ENCODE data around the gene VAX1. TPM values are rescaled to one million over a fixed set of nuclear protein-coding genes. Genes with fewer than 3 reads are reported as not detected.
A peak's percentile ranks its signal among the peaks of the same experiment; 100 is the strongest.

The VAX1 gene
- total and polyA plus RNA-seq, 2 donors (not counting 3 experiments of a cell fraction or from before 2014, with no cell fraction given): not detected

DNA sequence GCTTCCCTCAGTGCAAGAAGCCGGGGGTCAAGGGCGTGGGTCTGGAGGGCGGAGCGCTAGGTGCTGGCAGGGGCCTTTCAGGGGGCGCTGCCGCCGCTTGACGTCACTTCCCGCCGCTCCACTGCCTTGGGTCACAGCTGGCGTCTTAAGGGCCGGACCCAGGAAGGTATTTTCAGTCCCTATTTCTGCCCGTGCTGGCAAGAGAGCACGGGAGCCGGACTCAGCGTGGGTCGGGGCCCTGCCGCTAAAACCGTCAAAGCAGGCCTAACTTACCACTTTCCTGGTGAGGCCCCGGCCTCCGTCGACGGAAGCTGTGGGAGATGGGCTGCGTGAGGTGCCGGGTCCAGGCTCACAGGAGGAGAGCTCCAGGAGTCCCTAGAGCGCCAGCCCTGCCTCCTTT lies 12.0 kb downstream of the VAX1 start:
- Histone ChIP-seq H3K27ac (ENCODE audit: insufficient read depth, low read depth, low read length) (no peak overlapping the region), H3K27me3 (ENCODE audit: control insufficient read depth in 2 of 2, insufficient read depth in 2 of 2, low read length in 2 of 2) (peaks cover 26 to 27% of the 10 kb centered on the region in 2 experiments), H3K9ac (replicated peaks; ENCODE audit: extremely low read depth, insufficient read depth, low read length) (no peak overlapping the region), H3K79me2 (ENCODE audit: control insufficient read depth, insufficient read depth, low read length) (no peaks in the 10 kb centered on the region), H3K9me1 (replicated peaks; ENCODE audit: control insufficient read depth, extremely low read depth, insufficient read depth, low read length) (no peaks in the 10 kb centered on the region), H3K4me2 (ENCODE audit: insufficient read depth, low read length) (no peak overlapping the region), H3K36me3 (ENCODE audit: control insufficient read depth in 2 of 2, extremely low read depth in 1 of 2, insufficient read depth in 2 of 2, low read length in 2 of 2) (no peaks in the 10 kb centered on the region), H2AFZ (ENCODE audit: low read depth, low read length) (no peak overlapping the region), H3K9me3 (replicated peaks; ENCODE audit: control insufficient read depth, insufficient read depth, low read length) (no peaks in the 10 kb centered on the region), H4K20me1 (replicated peaks; ENCODE audit: control insufficient read depth, extremely low read depth, insufficient read depth, low read length) (no peaks in the 10 kb centered on the region), H3K4me1 (ENCODE audit: control insufficient read depth, extremely low read depth, insufficient read depth, low read length) (no peaks in the 10 kb centered on the region), H3K4me3 (replicated peaks in 1 of 3; ENCODE audit: insufficient read depth in 1 of 3, low read depth in 1 of 3, low read length in 3 of 3) (no peak overlapping the region)
- dilution Hi-C loops (cut with MboI; ENCODE audit: extremely low pct_ligation_motif_present, low sequenced_read_pairs) (no loop called here), intact Hi-C loops (cut with micrococcal nuclease) (no loop called here)
- TF ChIP-seq MYC (IDR thresholded peaks at IDR 0.05; ENCODE audit: low read depth, low read length) (no peak), GATA2 (IDR thresholded peaks at IDR 0.05; ENCODE audit: insufficient read depth, insufficient read length, low read depth, low read length) (no peak), EZH2 (IDR thresholded peaks at IDR 0.05; ENCODE audit: borderline replicate concordance, low read depth, low read length, severe bottlenecking) (no peak), POLR2A (IDR thresholded peaks at IDR 0.05; ENCODE audit: low read depth, low read length) (no peak), POLR2AphosphoS5 (IDR thresholded peaks at IDR 0.05; ENCODE audit: insufficient read depth, low read depth, low read length) (no peak)
- TF ChIP-seq, protein P1, sequence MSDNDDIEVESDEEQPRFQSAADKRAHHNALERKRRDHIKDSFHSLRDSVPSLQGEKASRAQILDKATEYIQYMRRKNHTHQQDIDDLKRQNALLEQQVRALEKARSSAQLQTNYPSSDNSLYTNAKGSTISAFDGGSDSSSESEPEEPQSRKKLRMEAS (IDR thresholded peaks at IDR 0.05; ENCODE audit: insufficient read depth, insufficient read length): no peak
- no peak for FAIRE-seq
- POLR2A ChIA-PET: no interaction called here
- no TSS peak for BruUV-seq (replicated peaks)
- no peak for DNase-seq (ENCODE audit: low read depth, low spot score)
- CTCF ChIA-PET: interaction anchor here (1.5 kb wide), 1 partner anchor 14 kb away, joined by 3 read pairs; no protein-coding TSS in a partner anchor

GRCh38 chr10:117112220-117112619 lies 25.9 kb downstream of the VAX1 start:
- TF ChIP-seq MYC (IDR thresholded peaks at IDR 0.05; ENCODE audit: low read depth, low read length): no peak
- TF ChIP-seq POLR2AphosphoS5 (IDR thresholded peaks at IDR 0.05; ENCODE audit: insufficient read depth, low read depth, low read length): no peak
- TF ChIP-seq GATA2 (IDR thresholded peaks at IDR 0.05; ENCODE audit: insufficient read depth, insufficient read length, low read depth, low read length): no peak
- TF ChIP-seq EZH2 (IDR thresholded peaks at IDR 0.05; ENCODE audit: borderline replicate concordance, low read depth, low read length, severe bottlenecking): no peak
- no peak for TF ChIP-seq POLR2A (IDR thresholded peaks at IDR 0.05; ENCODE audit: low read depth, low read length)
- TF ChIP-seq, protein P2, sequence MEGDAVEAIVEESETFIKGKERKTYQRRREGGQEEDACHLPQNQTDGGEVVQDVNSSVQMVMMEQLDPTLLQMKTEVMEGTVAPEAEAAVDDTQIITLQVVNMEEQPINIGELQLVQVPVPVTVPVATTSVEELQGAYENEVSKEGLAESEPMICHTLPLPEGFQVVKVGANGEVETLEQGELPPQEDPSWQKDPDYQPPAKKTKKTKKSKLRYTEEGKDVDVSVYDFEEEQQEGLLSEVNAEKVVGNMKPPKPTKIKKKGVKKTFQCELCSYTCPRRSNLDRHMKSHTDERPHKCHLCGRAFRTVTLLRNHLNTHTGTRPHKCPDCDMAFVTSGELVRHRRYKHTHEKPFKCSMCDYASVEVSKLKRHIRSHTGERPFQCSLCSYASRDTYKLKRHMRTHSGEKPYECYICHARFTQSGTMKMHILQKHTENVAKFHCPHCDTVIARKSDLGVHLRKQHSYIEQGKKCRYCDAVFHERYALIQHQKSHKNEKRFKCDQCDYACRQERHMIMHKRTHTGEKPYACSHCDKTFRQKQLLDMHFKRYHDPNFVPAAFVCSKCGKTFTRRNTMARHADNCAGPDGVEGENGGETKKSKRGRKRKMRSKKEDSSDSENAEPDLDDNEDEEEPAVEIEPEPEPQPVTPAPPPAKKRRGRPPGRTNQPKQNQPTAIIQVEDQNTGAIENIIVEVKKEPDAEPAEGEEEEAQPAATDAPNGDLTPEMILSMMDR (IDR thresholded peaks at IDR 0.05; ENCODE audit: extremely low read depth in 1 of 2, insufficient read depth in 1 of 2, low read depth in 1 of 2, low read length in 2 of 2): peak in 1 of 2 donors; percentile 27
- Histone ChIP-seq H3K4me3 (replicated peaks in 1 of 3; ENCODE audit: insufficient read depth in 1 of 3, low read depth in 1 of 3, low read length in 3 of 3) (no peak overlapping the region), H3K9ac (replicated peaks; ENCODE audit: extremely low read depth, insufficient read depth, low read length) (no peak overlapping the region), H2AFZ (ENCODE audit: low read depth, low read length) (no peak overlapping the region), H4K20me1 (replicated peaks; ENCODE audit: control insufficient read depth, extremely low read depth, insufficient read depth, low read length) (no peaks in the 10 kb centered on the region), H3K79me2 (ENCODE audit: control insufficient read depth, insufficient read depth, low read length) (no peaks in the 10 kb centered on the region), H3K4me1 (ENCODE audit: control insufficient read depth, extremely low read depth, insufficient read depth, low read length) (no peaks in the 10 kb centered on the region), H3K27ac (ENCODE audit: insufficient read depth, low read depth, low read length) (no peak overlapping the region), H3K27me3 (ENCODE audit: control insufficient read depth in 2 of 2, insufficient read depth in 2 of 2, low read length in 2 of 2) (peaks cover 0 to 3% of the 10 kb centered on the region in 2 experiments), H3K9me1 (replicated peaks; ENCODE audit: control insufficient read depth, extremely low read depth, insufficient read depth, low read length) (no peaks in the 10 kb centered on the region), H3K4me2 (ENCODE audit: insufficient read depth, low read length) (no peak overlapping the region), H3K9me3 (replicated peaks; ENCODE audit: control insufficient read depth, insufficient read depth, low read length) (no peaks in the 10 kb centered on the region), H3K36me3 (ENCODE audit: control insufficient read depth in 2 of 2, extremely low read depth in 1 of 2, insufficient read depth in 2 of 2, low read length in 2 of 2) (no peaks in the 10 kb centered on the region)
- ChIA-PET POLR2A (no interaction called here), CTCF (interaction anchor here (0.6 to 3.4 kb wide), 12 partner anchors 9 to 315 kb away, joined by 3 to 20 read pairs (median 3); partner anchors contain the start of gene ENO4)
- BruUV-seq (replicated peaks): no TSS peak
- dilution Hi-C loops (cut with MboI; ENCODE audit: extremely low pct_ligation_motif_present, low sequenced_read_pairs) (no loop called here), intact Hi-C loops (cut with micrococcal nuclease) (no loop called here)
- DNase-seq (ENCODE audit: low read depth, low spot score) (no peak), FAIRE-seq (no peak)
